ENCODE measurements around the gene USP19. TPM values are rescaled to one million over a fixed set of nuclear protein-coding genes. Genes with fewer than 3 reads are reported as not detected.
A peak's percentile ranks its signal among the peaks of the same experiment; 100 is the strongest.

The USP19 gene
- polyA plus RNA-seq, 4 donors, result 41.8 to 63.2 (median 56.5) TPM

- no peak for DNase-seq (ENCODE audit: low read depth in 4 of 4, low spot score in 3 of 4)
These were observed 16.6 kb downstream of the USP19 start for GRCh38 chr3:49104052-49104426.

GRCh38 chr3:49100046-49100615 lies 20.5 kb downstream of the USP19 start:
- no peak for DNase-seq (ENCODE audit: low read depth in 4 of 4, low spot score in 3 of 4)

- DNase-seq (ENCODE audit: low read depth in 4 of 4, low spot score in 3 of 4), result no peak
These were observed 21.6 kb downstream of the USP19 start for GRCh38 chr3:49098910-49099630.

- no peak for DNase-seq (ENCODE audit: low read depth in 4 of 4, low spot score in 3 of 4)
These were observed 22.2 kb downstream of the USP19 start for GRCh38 chr3:49098429-49098828.

- peak; percentile 94 to 98 (median 98) for DNase-seq (ENCODE audit: low read depth in 4 of 4, low spot score in 3 of 4)
These were observed 26.5 kb downstream of the USP19 start, which contains the start of gene QRICH1 for GRCh38 chr3:49093853-49094767. Gene QRICH1, minus strand, starts transcription at chr3:49094071. Its CDS starts 17,054 bp downstream, at chr3:49077017.

- peak; percentile 53 to 71 (median 68) for DNase-seq (ENCODE audit: low read depth in 4 of 4, low spot score in 3 of 4)
These were observed 27.4 kb downstream of the USP19 start for GRCh38 chr3:49092938-49093852.

GRCh38 chr3:49081429-49081828 lies 39.2 kb downstream of the USP19 start:
- no peak for DNase-seq (ENCODE audit: low read depth in 4 of 4, low spot score in 3 of 4)

GRCh38 chr3:49079270-49079669 lies 41.4 kb downstream of the USP19 start:
- DNase-seq (ENCODE audit: low read depth in 4 of 4, low spot score in 3 of 4), result no peak

GRCh38 chr3:49076646-49077045 lies 44.0 kb downstream of the USP19 start:
- no peak for DNase-seq (ENCODE audit: low read depth in 4 of 4, low spot score in 3 of 4)

- DNase-seq (ENCODE audit: low read depth in 4 of 4, low spot score in 3 of 4), result no peak
These were observed 44.5 kb downstream of the USP19 start for GRCh38 chr3:49076116-49076515.

Other genes with a start within 250 kb of the USP19 start
- 10 to 100 TPM in 3 of 4 donors, 1 to 10 TPM in 1; 7.1 to 19.1 (median 17.2) TPM for gene SLC25A20, start 221.9 kb downstream of the USP19 start, polyA plus RNA-seq (ENCODE audit: insufficient read length in 4 of 4)
- 10 to 100 TPM; 60.2 to 92.9 (median 74.9) TPM for gene ARIH2, start 202.0 kb downstream of the USP19 start, polyA plus RNA-seq (ENCODE audit: insufficient read length in 4 of 4)
- 10 to 100 TPM; 23.5 to 57.6 (median 37.8) TPM for gene P4HTM, start 130.6 kb downstream of the USP19 start, polyA plus RNA-seq (ENCODE audit: insufficient read length in 4 of 4)
- 100 to 1,000 TPM; 152 to 225 (median 187) TPM for gene WDR6, start 113.4 kb downstream of the USP19 start, polyA plus RNA-seq (ENCODE audit: insufficient read length in 4 of 4)
- gene DALRD3, start 102.2 kb downstream of the USP19 start, polyA plus RNA-seq (ENCODE audit: insufficient read length in 4 of 4), result 10 to 100 TPM; 43.4 to 73.0 (median 69.1) TPM
- gene NDUFAF3, start 98.7 kb downstream of the USP19 start, polyA plus RNA-seq (ENCODE audit: insufficient read length in 4 of 4), result 10 to 100 TPM; 57.2 to 81.6 (median 64.2) TPM
- gene IMPDH2, start 91.4 kb downstream of the USP19 start, polyA plus RNA-seq (ENCODE audit: insufficient read length in 4 of 4), result 100 to 1,000 TPM; 196 to 228 (median 222) TPM
- 10 to 100 TPM; 68.9 to 85.1 (median 82.4) TPM for gene QRICH1, start 26.8 kb downstream of the USP19 start, polyA plus RNA-seq (ENCODE audit: insufficient read length in 4 of 4)
- 100 to 1,000 TPM; 209 to 332 (median 291) TPM for gene QARS1, start 16.1 kb downstream of the USP19 start, polyA plus RNA-seq (ENCODE audit: insufficient read length in 4 of 4)
- gene LAMB2, start 12.2 kb upstream of the USP19 start, polyA plus RNA-seq (ENCODE audit: insufficient read length in 4 of 4), result 100 to 1,000 TPM; 365 to 447 (median 387) TPM
- gene CCDC71, start 45.5 kb upstream of the USP19 start, polyA plus RNA-seq (ENCODE audit: insufficient read length in 4 of 4), result 10 to 100 TPM; 22.0 to 24.8 (median 24.2) TPM
- 10 to 100 TPM; 35.0 to 51.3 (median 40.9) TPM for gene KLHDC8B, start 50.8 kb upstream of the USP19 start, polyA plus RNA-seq (ENCODE audit: insufficient read length in 4 of 4)
- 10 to 100 TPM in 3 of 4 donors, 1 to 10 TPM in 1; 9.8 to 14.7 (median 10.5) TPM for gene C3orf62, start 156.4 kb upstream of the USP19 start, polyA plus RNA-seq (ENCODE audit: insufficient read length in 4 of 4)
- gene USP4, start 219.2 kb upstream of the USP19 start, polyA plus RNA-seq (ENCODE audit: insufficient read length in 4 of 4), result 10 to 100 TPM; 50.6 to 74.0 (median 64.2) TPM
- 100 to 1,000 TPM in 3 of 4 donors, 10 to 100 TPM in 1; 89.5 to 175 (median 107) TPM for gene GPX1, start 237.5 kb upstream of the USP19 start, polyA plus RNA-seq (ENCODE audit: insufficient read length in 4 of 4)